GM12874 (cell line): Measurements from ENCODE around the gene GOT2.

Source experiments
- TF ChIP-seq, protein P1 (sequence below): IDR thresholded peaks from 2 replicates; pipeline ENCODE4 v1.5.1; 2011; ENCODE audit warnings: low read depth, mild to moderate bottlenecking, control low read depth, low read length, moderate library complexity; ENCODE audit not compliant: insufficient read depth

The GOT2 gene

GRCh38 chr16:58730724-58731370 lies 3.3 kb downstream of the GOT2 start:
- TF ChIP-seq, protein P1, sequence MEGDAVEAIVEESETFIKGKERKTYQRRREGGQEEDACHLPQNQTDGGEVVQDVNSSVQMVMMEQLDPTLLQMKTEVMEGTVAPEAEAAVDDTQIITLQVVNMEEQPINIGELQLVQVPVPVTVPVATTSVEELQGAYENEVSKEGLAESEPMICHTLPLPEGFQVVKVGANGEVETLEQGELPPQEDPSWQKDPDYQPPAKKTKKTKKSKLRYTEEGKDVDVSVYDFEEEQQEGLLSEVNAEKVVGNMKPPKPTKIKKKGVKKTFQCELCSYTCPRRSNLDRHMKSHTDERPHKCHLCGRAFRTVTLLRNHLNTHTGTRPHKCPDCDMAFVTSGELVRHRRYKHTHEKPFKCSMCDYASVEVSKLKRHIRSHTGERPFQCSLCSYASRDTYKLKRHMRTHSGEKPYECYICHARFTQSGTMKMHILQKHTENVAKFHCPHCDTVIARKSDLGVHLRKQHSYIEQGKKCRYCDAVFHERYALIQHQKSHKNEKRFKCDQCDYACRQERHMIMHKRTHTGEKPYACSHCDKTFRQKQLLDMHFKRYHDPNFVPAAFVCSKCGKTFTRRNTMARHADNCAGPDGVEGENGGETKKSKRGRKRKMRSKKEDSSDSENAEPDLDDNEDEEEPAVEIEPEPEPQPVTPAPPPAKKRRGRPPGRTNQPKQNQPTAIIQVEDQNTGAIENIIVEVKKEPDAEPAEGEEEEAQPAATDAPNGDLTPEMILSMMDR, result no peak

- TF ChIP-seq, protein P1, result no peak
Observed at GRCh38 chr16:58727796-58728568, 6.1 kb downstream of the GOT2 start.

DNA sequence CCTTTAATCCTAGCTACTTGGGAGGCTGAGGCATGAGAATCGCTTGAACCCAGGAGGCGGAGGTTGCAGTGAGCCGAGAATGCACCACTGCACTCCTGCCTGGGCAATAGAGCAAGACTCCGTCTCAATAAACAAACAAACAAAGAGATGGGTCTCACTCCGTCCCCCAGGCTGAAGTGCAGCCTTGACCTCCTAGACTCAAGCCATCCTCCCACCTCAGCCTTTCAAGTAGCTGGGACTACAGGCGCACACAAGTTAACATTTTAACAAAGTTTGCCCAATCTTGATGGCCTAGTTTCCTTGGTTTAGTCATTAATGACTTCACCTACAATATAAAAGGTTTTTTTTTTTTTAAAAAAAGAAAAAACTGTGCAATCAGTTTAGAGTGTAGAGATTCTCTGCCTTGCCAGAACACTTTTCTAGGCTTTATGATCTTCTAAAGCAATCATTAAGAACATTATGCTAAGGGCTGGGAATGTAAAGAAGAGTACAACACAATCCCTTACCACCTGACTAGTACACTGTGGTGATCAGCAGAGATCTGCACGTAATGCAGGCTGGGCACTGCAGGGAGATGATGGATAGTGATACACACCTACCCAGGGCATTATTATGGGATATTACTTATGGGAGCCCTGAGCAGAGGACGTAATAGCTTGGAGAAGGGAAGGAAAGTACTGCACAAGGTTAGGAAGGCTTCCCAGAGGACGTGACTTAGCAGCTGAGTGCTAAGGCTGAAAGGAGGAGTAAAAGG lies 6.9 kb downstream of the GOT2 start:
- TF ChIP-seq, protein P1, result no peak

GRCh38 chr16:58723109-58723508 lies 11.0 kb downstream of the GOT2 start:
- TF ChIP-seq, protein P1, result no peak

DNA sequence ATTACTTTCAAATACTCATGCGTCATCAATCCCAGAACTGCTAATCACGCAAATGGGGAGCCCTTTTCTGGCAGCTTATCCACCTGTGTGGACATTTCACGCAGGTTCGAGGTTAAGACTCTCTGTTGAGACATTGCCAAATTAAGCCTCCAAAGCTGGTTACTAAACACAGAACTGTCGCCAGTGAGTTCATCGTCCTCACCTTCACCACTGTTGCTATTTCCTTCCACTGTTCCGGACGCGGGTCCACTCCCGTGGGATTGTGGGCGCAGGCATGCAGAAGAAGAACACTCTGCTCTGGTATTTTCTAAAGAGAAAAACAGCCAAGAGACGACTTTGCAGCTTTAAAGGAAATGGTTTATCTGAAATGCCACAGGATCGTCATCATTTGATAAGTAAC lies 16.1 kb downstream of the GOT2 start:
- TF ChIP-seq, protein P1, result no peak

DNA sequence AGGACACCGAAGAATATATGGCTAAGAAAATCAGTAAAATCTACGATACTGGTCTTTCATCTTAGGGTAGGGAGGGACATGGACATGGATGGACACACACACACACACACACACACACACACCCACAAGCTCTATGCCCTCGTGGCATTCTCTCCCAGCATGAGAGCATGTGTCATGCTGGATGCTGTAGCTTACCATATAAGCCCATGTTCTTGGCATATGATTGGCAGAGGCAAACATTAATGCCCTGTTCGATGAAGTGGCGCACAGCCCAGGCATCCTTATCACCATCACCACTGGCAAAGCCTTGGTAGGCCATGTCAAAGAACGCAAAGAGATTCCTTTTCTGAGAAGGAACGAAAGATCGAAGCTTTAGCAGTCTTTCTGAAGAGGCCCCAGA lies 17.6 kb downstream of the GOT2 start:
- TF ChIP-seq, protein P1, result no peak

GRCh38 chr16:58713742-58714141 lies 20.4 kb downstream of the GOT2 start:
- TF ChIP-seq, protein P1, result no peak
